Activated CD8-positive, alpha-beta memory T cell treated with anti-CD3 and anti-CD28 coated beads, Interleukin-2, amount 50 U/mL, for 4 hours (primary cell): ENCODE results near the gene PLXNB1.

Source experiments
- DNase-seq: peaks from one replicate; pipeline ENCODE4 v3.0.0-alpha.2; 2020

The PLXNB1 gene

GRCh38 chr3:48415251-48415953 lies 14.5 kb downstream of the PLXNB1 start:
- DNase-seq, result no peak

GRCh38 chr3:48414376-48415250 lies 15.3 kb downstream of the PLXNB1 start:
- no peak for DNase-seq

- no peak for DNase-seq
These were observed 16.3 kb downstream of the PLXNB1 start for GRCh38 chr3:48413611-48414010.

- no peak for DNase-seq
These were observed 16.8 kb downstream of the PLXNB1 start for GRCh38 chr3:48413086-48413485.

DNA sequence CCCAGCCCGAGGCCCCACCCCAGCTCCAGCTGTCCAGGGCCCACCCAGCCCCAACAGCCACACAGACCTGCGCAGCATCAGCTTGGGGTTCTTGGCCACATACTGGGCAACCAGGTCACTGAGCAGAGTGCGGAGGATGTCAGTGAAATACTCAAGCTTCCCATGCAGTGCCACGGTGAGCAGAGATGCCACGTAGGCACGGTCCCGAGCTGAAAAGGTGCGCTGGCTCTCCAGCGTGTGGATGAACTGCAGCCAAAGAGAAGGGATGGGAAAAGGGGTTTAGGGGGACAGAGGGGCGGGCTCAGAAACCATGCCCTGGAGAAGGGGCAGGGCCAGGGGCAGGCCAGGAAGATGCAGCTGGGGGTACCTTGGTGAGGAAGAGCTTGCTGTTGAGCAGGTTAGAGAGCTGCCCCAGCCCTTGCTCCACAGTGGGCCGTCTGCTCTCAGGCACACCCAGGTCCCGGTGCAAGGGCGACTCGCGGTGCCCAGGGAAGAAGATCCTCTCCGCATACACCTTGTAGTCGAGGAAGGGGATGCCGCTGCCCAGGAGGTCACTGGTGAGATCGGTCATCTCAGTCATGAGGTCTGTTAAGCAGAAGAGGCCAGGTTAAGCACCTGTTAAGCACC lies 17.4 kb downstream of the PLXNB1 start:
- no peak for DNase-seq

- no peak for DNase-seq
These were observed 18.1 kb downstream of the PLXNB1 start for GRCh38 chr3:48411606-48412374.

DNA sequence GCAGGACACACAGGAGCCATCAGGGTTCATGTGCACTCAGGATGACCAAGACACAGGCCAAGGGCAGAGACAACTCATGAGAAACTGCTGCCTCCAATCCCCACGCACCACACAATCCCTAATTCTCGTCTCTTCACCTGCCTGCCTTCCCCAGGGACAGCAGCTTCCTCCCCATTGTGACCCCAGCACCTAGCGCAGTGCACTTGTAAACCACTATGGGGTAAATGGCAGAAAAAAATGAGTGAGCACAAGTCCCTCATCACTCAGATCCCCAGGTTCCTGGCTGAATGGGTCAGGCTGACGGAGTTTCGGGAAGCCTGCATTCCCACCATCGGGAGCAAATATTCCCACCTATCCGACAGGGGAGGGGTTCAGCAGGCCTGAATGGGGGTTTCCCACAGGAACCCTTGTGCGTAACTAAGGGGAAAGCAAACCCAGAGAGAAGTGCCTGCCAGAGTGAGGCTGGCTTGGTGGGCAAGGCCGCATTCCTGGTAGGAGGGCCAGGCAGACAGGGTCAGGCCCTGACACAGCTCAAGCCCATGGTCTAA lies 18.8 kb downstream of the PLXNB1 start:
- DNase-seq, result no peak

- no peak for DNase-seq
These were observed 19.5 kb downstream of the PLXNB1 start for GRCh38 chr3:48410205-48411040.

DNA sequence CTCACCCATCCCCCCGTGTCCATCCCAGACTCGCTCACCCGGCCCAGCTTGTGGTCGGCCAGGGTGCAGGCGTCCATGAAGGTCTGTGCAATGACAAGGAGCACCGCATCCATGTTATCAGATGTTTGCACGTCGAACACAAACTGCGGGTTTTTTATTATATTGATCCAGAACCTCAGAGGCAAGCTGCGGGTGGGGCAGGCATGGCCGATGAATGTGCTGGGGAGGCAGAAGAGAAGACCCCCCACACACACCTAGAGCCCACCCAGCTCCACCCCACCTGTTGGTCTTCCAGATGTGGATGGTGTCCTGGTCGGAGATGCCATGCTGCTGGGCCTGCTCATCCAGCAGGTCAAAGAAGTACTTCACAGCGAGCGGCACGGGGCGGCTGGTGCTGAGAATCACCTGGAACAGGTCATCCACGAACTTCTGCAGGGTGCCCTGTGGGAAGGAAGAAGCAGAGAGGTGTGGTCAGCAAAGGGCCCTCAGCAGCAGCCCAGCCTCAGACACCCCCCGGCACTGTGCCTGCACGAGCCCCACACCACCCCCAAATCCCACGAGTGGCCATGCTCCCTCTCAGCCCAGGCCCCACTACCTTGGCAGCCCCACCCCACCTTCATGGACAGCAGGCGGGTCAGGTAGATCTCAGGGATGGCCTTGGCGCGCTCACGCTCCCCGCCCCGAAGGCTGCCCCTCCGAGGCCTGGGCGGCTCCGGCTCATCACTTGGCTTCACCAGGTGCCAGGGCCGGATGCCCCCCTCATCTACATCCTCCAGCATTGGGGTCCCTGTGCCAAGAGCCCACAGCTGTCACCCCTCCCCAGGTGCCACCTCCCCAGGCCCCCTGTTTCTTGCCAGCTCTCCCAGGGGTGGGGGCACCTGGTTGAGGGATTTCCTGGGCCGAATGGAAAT lies 20.3 kb downstream of the PLXNB1 start:
- peak; percentile 13 for DNase-seq

DNA sequence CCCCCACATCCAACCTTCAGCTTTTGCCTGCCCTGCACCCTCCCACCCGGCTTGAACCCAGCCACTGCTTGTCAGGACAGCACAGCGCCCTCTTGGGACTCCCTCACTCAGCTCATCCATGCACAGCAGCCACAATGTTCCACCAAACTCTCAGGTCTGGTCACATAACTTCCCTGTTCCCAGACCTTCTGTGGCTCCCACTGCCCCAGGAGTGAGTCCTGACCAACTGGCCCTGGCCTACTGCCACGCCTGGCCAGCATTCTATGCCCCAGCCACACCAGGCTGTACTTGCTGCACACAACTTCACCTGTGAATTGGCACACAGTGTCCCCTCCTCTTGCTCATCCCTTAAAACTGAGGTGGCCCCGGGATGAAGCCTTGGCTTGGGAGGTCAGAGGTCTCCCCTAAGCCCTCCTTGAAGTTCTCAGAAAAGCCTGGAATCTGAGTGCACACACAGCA lies 21.0 kb downstream of the PLXNB1 start:
- no peak for DNase-seq

DNA sequence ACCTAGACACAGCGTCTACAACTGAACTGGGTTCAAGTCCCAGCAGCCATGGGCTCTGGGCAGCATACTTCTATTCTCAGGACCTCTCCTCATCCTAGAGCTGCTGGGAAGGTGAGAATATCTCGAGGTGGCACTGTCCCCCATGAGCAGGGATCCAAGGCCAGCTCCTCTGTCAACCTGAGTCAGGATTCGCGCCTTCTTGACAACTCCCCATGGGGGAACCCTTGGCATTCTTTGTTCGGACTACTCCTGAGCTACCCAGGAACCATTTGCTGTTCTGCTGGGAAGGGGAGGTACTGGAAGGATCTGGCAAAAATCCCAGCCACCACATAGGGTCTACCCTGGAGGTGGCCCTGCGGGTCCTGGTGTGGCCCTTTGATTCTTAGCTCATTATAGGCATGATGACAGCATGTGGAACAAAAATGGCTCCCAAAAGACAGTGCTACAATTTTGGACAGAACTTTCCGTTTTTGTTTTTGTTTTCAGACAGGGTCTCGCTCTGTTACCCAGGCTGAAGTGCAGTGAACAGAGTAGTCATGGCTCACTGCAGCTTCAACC lies 22.3 kb downstream of the PLXNB1 start:
- no peak for DNase-seq

DNA sequence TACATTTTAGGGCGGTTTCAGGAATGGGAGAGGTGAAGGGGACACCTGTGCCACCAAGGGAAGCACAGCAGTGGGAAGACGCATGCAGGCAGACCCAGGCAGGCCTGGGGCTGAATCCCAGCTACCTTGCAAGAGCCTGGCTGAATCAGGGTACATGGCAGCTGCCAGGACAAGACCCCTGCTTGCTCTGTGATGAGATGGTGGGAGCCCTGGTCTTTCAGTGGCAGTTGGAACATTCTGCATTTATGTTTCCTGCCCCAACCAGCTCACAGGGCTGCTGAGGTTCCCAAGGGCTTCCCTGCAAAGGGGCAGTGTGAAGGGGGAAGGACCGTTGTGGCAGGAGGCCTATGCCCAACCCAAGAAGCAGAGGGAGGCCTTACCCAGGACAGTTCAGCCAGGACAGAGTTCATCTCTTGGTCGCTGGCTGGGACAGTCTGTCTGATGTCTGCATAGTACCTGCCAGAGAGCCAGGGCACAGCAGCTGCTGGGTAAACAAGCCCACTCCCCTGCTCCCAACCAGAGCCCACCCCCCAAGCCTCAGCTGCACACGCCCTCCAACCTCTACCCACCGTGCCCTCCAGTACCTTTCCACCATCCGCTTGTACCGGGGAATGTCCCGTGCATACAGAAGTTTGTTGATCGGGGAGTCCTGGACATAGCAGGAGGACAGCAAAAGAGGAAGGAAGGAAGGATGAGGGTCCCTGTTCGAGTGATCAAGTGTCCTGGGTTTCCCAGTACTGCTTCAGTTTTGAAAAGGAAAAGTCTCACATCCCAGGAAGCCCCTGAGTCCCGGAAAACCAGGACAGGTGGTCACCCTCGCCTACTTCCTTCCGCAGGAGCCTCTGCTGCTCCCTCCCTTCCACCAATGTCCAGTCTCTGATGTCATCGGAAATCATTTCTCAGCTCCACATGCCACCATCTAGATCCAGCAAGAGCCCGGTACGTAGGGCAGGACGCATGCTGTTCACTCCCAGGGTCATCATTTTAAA lies 23.1 kb downstream of the PLXNB1 start:
- DNase-seq, result no peak

DNA sequence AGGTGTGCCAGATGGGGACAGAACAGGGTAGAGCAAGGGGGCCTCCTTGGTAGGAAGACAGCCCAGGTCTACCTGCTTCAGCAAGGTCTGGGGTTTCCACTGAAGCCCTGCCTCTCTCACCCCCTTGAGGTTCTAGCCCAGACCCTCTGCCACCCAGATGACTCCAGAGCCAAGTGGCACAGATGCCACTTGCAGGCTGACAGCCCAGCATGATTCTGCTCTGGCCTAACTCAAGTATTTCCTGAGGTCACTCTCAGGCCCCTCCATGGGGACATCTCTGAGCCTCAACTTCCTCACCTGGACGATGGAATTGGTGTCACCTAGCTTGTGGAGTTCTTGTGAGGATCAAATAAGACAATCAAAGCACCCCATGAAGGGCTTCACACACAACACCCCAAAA lies 23.9 kb downstream of the PLXNB1 start:
- no peak for DNase-seq

DNA sequence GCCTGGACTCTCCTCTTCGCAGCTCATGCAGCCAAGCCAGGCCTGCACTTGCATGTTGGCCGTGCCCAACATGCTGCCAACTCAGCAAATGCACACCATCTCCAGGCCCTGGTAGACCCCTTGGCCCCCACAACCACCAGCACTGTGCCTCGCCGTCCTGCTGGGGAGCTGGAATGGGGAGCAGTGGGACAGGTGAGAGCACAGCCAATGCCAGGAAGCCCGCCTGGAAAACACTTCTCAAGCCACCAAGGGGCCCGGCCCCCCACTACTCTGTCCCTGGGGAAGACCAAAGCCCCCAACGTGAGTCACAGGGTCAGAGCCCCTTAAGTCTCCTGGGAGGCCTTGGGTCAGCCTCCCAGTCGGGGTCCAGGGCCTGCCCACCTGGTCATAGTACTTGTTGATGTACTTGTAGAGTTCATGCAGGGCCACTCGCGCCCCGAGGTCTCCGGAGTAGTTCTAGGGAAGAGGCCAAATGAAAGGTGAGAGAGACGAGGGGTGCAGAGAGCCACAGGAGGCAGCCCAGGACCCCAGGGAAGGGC lies 24.5 kb downstream of the PLXNB1 start:
- DNase-seq, result no peak

GRCh38 chr3:48404440-48405342 lies 25.2 kb downstream of the PLXNB1 start:
- DNase-seq, result no peak

DNA sequence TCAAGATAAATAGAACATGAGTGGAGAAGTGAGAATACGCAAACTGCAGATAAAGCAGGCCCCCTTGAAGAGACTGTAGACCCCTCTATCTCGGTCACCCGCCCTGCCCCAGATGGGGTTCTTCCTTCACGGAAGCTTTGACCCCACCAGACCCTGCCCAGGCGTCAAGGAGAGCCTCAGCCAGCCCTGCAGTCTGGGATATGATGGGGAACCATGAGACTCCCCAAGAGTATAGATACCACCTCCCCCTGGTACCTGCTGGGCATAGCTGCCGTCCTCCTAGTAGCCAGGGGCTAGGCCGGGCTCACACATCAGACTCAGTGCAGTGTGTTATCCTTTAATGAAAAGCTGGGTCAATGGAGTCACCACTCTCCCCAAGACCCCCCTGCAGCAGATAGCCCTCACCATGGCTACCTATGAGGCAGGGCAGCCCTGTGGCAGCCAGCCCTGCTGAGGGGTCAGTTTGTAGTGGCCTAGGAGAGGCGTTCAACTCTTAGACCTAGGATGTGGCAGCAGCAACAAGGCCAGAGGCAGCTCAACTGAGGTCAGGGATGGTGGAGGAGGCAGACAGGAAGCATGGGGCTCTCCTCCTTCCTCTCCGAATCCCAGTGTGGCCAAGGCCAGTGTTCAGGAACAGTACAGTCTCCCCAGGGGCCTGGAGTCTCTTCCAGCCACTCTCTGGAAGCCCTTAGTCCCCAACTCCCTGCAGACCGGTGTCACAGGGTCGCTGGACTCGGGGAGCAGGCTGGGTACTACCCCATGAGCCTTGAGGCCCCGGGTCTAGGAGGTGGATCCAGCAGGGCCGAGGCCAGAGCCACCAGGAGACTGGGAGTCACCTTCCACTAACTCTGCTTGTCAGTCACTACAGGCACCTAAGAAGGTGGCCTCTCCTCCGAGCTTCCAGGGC lies 26.1 kb downstream of the PLXNB1 start:
- no peak for DNase-seq
